ENCODE measurements around the gene C8G.

C8G gene

DNA sequence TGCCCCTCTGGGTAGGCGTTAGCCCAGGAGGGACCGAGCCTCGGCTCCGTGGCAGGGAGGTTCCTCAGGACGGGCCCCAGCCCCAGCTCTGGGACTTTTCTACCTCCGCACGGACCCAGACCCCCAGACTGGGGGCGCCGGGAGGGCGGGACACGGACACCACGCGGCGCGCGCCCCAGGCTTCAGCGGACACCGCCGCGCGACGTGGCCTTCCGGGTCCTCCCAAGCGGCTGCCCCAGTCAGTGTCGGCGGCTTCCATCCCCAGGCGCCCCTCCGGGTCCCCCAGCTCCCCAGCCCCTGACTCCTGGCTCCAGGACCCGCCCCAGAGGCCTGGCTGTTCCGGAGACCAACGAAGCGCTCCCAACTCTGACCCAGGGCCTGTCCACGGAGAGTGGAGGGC is 40.8 kb downstream of the C8G start:
- no peak for DNase-seq

DNA sequence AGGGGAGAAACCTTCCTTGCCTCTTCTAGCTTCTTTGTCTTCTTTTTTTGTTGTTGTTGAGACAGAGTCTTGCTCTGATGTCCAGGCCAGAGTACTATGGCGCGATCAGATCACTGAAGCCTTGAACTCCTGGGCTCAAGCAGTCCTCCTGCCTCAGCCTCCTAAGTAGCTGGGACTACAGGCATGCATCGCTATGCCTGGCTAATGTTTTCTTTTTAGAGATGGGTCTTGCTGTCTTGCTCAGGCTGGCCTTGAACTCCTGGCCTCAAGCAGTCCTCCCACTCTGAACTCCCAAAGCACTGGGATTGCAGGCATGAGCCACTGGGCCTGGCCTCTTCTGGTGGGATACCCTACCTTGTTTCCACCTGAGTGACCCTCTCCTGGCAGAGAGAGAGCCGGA is 43.8 kb downstream of the C8G start:
- DNase-seq = no peak

DNA sequence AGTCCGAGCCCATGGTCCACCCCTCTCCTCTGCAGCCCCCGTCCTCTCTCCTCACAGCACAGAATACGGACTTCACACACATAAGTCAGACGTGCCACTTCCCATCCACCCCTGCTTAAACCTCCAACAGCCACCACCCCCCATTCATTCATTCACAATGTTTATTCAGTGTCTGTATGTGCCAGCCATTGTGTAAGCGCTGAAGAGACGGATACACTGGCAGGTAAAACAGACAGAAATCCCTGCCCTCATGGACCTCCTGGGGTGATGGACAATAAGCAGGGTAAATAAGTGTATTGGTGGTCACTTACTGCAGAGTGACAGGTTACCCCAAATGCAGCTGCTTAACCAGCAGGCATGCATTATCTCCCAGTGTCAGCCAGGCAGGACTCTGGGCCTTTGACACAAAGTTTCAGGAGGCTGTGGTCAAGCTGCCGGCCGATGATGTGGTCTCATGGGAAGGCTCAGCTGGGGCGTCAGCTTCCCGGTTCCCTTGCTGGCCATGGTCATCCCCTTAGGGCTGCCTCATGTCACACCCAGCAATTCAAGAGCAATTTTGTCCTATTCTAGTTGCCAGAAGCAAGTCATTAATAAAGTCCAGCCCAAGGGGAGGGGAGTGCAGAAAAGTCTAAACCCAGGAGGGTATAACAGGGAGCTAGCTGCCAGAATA is 45.3 kb downstream of the C8G start:
- DNase-seq = no peak

DNA sequence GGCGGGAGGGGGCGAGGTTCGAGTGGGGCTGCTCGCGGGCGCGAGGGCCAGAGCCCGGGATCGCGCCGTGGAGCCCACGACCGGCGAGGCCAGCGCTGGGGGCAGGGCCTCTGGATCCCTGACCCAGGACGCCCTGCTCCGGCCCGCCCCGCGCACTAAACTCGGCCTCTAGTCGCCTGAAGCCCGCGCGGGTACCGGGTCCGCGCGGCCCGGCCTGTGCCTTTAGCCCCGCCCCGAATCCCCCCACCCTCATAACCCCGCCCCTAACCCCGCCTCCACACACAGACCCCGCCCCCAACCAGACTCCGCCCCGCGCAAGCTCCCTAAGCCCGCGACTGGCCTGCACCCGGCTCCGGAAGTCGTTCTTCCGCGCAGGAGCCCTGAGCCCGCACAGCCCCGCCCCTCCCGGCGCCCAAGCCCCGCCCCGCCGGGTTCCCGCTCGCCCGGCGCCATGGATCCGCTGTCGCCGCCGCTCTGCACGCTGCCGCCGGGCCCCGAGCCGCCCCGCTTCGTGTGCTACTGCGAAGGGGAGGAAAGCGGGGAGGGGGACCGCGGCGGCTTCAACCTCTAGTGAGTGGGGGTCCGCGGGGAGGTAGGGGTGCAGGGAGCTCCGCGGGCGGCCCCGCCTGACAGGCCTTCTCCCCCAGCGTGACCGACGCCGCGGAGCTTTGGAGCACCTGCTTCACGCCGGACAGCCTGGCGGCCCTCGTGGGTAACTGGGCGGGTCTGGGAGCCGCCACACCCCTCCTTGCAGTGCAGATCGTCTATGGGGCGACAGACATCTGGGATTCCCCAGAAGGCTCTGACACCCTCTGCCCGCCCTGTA is 47.2 kb downstream of the C8G start, which contains the start of gene PAXX:
Gene PAXX, plus strand, starts transcription at position 430 of the 826 bp plus-strand sequence. Its CDS starts 22 bp downstream, at position 452.
- peak; percentile 63 for DNase-seq

DNA sequence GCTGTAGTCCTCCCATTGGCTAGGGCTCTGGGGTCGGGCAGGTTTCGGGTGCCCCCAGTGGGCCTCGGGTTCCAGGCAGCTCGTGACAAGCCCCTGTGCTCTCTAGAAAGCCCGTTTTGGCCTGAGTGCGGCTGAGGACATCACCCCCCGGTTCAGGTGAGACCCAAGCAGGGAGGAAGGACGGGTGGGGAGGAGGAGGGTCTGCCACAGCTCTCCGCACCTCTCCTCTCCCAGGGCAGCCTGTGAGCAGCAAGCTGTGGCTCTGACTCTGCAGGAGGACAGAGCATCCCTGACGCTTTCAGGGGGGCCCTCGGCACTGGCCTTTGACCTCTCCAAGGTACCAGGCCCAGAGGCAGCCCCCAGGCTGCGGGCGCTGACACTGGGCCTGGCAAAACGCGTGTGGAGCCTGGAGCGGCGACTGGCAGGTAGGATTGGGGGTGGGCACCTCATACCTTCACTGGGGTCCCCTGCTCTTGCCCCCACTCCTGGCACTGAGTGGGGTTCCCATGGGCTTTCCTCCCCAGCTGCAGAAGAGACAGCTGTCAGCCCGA is 47.9 kb downstream of the C8G start:
- DNase-seq = no peak

DNA sequence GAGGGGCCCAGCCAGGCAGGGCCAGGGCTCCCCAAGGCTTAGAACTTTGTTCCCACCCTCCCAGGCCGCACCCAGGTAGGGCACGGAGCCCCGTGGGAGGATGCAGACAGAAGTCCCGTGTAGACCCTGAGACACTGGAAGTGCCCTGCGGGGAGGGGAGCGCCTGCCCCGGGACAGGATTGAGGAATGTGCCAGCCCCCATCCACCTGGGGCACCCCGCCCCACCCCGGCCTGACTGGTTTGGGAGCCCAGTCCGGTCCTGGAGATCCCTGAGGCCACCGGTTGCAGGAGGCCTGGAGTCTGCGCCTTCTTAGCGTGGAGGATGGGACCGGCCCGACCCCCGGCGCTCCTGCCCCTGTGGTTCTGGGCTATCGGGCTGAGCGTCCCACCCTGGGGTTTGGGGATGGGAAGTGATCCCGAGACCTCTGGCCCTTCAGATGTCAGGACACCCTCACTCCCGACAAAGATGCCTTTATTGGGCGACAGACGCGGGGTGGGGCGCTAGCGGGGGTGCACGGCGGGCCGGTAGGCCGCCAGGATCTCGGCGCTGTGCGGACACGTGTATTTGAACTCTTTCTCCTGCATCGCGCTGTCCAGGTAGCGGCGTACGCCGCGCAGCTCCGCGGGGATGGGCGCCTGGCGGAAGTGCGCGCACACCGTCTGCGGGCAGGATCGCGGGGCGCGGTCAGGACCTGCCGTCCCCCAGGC is 49.3 kb downstream of the C8G start:
- no peak for DNase-seq

DNA sequence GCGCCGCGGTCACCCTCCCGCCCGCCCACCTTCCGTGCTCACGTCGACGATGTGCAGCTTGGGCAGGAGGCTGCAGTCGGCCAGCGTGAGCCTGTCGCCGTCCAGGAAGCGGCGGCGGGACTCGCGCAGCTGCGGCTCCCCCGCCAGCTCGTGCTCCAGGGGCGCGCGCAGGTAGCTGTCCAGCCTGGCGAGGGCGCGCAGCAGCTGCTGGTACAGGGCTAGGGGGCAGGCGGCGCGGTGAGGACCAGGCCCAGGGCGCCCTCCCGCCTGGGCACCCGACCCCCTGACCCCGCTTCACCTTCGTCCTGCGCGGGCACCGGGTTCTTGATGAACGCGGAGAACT is 49.8 kb downstream of the C8G start:
- DNase-seq = no peak

DNA sequence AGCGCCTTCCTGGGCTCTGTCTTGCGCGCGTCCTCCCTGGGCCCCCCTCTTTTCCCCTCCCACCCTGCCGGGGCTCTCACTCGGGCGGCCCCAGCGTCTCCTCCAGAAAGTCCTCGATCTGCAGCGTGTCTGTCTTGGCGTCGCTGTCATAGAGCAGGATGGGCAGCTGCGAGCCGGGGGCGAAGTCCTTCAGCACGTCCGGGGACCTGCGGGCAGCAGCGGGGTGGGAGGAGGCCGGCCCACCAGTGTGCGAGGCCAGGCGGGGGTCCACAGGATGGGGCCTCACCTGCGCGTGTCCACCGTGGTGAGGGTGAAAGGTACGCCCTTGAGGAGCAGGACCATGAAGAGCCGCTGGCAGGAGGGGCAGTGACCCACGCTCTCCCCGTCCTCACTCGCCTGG is 50.3 kb downstream of the C8G start:
- no peak for DNase-seq

DNA sequence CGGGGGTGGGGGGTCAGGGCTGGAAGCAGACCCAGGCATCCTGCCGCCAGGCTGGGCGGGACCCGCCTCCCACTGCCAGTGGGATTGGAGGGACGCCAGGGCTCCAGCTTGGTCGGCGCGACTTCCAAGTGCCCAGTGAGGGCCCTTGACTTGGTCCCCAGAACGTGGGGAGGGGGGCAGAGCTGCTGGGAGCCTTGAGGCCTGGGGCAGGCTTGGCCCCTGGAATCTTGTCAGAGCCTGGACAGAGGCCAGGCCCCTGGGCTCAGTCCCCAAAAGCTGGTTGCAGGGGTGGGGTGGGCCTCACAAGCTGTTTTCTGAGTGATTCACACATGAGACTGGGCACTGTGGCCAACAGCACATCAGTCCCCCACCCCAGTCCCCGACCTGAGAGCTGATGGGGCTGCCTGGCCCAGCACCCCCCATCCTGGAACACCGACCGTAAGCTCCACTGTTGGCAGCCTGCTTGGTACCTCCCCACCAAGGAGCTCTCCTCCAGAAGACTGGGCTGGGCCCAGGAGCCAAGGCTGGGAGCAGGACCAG is 50.8 kb downstream of the C8G start:
- no peak for DNase-seq

Data from amniotic stem cell (primary cell).